OCI-LY7 (cell line): ENCODE data around the gene GREM2.

ENCODE experiments used
- EZH2phosphoT487 ChIP-seq: fragments of 200-600 bp; sonication (generic); IDR thresholded peaks from 2 replicates; pipeline ENCODE4 v1.6.1; 2018; ENCODE audit warnings: low read depth, borderline replicate concordance, mild to moderate bottlenecking, mixed run types, antibody characterized with exemption, low read length, moderate library complexity, mixed read lengths
- TF ChIP-seq, protein P1 (sequence below): fragments of 200-600 bp; sonication (generic); conservative IDR thresholded peaks from 2 replicates; pipeline ENCODE4 v1.5.1; 2014; ENCODE audit warnings: mild to moderate bottlenecking, antibody characterized with exemption, low read length, moderate library complexity, mixed read lengths

DNA sequence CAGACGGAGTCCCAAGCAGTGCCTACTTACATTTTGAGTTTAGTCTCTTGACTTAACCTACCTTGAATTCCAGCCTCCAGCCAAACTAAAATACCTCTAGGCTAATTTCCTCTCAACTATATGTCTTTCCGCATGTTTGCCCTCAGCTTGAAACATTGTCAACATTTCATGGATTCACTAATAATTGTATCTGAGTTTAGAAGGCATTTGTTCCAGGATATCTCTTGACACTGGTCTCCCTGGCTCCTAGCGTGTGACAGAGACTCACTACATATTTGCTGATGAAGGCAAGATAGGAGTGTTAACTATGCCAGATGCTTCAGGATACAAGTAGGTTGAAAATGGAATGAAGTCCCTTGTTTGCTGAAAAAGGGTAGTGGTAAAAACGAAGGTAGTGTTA lies 136.1 kb downstream of the GREM2 start:
- TF ChIP-seq, protein P1, sequence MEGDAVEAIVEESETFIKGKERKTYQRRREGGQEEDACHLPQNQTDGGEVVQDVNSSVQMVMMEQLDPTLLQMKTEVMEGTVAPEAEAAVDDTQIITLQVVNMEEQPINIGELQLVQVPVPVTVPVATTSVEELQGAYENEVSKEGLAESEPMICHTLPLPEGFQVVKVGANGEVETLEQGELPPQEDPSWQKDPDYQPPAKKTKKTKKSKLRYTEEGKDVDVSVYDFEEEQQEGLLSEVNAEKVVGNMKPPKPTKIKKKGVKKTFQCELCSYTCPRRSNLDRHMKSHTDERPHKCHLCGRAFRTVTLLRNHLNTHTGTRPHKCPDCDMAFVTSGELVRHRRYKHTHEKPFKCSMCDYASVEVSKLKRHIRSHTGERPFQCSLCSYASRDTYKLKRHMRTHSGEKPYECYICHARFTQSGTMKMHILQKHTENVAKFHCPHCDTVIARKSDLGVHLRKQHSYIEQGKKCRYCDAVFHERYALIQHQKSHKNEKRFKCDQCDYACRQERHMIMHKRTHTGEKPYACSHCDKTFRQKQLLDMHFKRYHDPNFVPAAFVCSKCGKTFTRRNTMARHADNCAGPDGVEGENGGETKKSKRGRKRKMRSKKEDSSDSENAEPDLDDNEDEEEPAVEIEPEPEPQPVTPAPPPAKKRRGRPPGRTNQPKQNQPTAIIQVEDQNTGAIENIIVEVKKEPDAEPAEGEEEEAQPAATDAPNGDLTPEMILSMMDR: no peak
- no peak for TF ChIP-seq EZH2phosphoT487
